Heart left ventricle (tissue), 16 donors: ENCODE measurements around the gene PRDX5. TPM values are rescaled to one million over a fixed set of nuclear protein-coding genes. Genes with fewer than 3 reads are reported as not detected.
A peak's percentile ranks its signal among the peaks of the same experiment; 100 is the strongest.

Experiments
- ATAC-seq, 4 donors: fragments of 200-7000 bp; cut with Tn5 transposase; one replicate each; pipeline ENCODE4 v1.9.1; 2020 to 2022; ENCODE audit warnings: moderate library complexity in 4 of 4, mild to moderate bottlenecking in 3 of 4, moderate number of reproducible peaks in 1 of 4
- DNase-seq, 5 donors: peaks; one replicate each; pipeline ENCODE4 v3.0.0-alpha.2; 2020
- H3K27ac ChIP-seq, 12 donors: fragments of 200-600 bp; sonication (generic) in 4 of 12; one replicate each; pipeline versions ENCODE4 v1.5.0 to v1.8.0; 2016 to 2022; ENCODE audit warnings: mild to moderate bottlenecking in 2 of 12
- H3K27me3 ChIP-seq, 9 donors: fragments of 200-600 bp; sonication (generic) in 2 of 9; one replicate each; pipeline versions ENCODE4 v1.5.1 to v1.8.0; 2016 to 2022; ENCODE audit warnings: mild to moderate bottlenecking in 3 of 9
- H3K36me3 ChIP-seq, 9 donors: fragments of 200-600 bp; sonication (generic) in 2 of 9; one replicate each; pipeline versions ENCODE4 v1.5.0 to v1.8.0; 2018 to 2022; ENCODE audit warnings: mild to moderate bottlenecking in 2 of 9
- H3K4me1 ChIP-seq, 12 donors: fragments of 200-600 bp; sonication (generic) in 4 of 12; one replicate each; pipeline versions ENCODE4 v1.5.0 to v1.8.0; 2016 to 2022; ENCODE audit warnings: mild to moderate bottlenecking in 3 of 12
- H3K4me3 ChIP-seq, 12 donors: fragments of 200-600 bp; sonication (generic) in 4 of 12; one replicate each; pipeline versions ENCODE4 v1.5.0 to v1.8.0; 2017 to 2022; ENCODE audit warnings: mild to moderate bottlenecking in 9 of 12, moderate library complexity in 4 of 12
- H3K9me3 ChIP-seq, 12 donors: fragments of 200-600 bp; sonication (generic) in 4 of 12; one replicate each; pipeline versions ENCODE4 v1.5.0 to v1.8.0; 2016 to 2022; ENCODE audit warnings: mild to moderate bottlenecking in 1 of 12
- POLR2A ChIP-seq, 2 donors: fragments of 450-650 bp; IDR thresholded peaks; one replicate each; pipeline ENCODE4 v1.6.1; 2017; ENCODE audit warnings: antibody characterized with exemption in 2 of 2, mild to moderate bottlenecking in 2 of 2, moderate library complexity in 2 of 2
- WGBS, 4 donors: extraction: QIAGEN DNeasy Blood & Tissue Kit in 2 of 4; methylation state at CpG; one replicate each; pipeline versions ENCODE4 v1.1.5 to v1.1.7; 2013 to 2018; 5-methylcytosine and 5-hydroxymethylcytosine counted together
- intact Hi-C, 10 donors: fragments of 100-400 bp; cut with DNase I; formaldehyde crosslinking; loops; one replicate each; pipeline versions ENCODE4 v1.11.1 to v1.14.2; 2022
- polyA plus RNA-seq, 2 donors: library from polyadenylated mRNA; stranded (reverse); fragments of 200-250 nt; gene quantifications; one replicate each; pipeline ENCODE4 v1.2.3, GENCODE V29; 2013
- total RNA-seq, 9 donors: library from RNA; depleted of rRNA in 2 of 9; stranded (reverse); fragments of >200 nt in 2 of 9; fragmentation: NEBNext Ultra II Directional in 3 of 9; extraction: Animal tissue kit (Norgen Biotek cat#: 25700) in 3 of 9; gene quantifications; one replicate each; pipeline versions ENCODE4 v1.1.0 to v1.2.4, GENCODE V29; 2016 to 2023
- TF ChIP-seq, protein P1 (sequence below), 12 donors: fragments of 200-600 bp; sonication (generic) in 4 of 12; IDR thresholded peaks; one replicate each; pipeline versions ENCODE4 v1.5.0 to v1.8.0; 2018 to 2022; ENCODE audit warnings: antibody characterized with exemption in 12 of 12, mild to moderate bottlenecking in 5 of 12
- donor health status: ischemic (EF 13 %, LVEDD 7.1; RV severe dilation, severe dysfunction).
- donor health status: healthy with polysubstance abuse.
- donor health status: DM: no; HTN: yes; CAD: no.
- donor health status: DM: no; HTN: no; CAD: no.
- donor health status: ischemic (EF 25% LVEDD 6.9; RV normal size, moderate dysfunction).
- donor health status: ischemic (EF 25% LVEDD 5.7; RV mildly dilated, moderate dysfunction).
- donor health status: healthy.
- donor health status: DM: yes; HTN: yes; CAD: no.
- donor health status: ischemic (EF 35%, LVEDD 5.7; RV mildly dilated, moderate dysfunction).
- donor health status: nonischemic (EF 11% LVEDD 7.7; RV severe dilation, severe dysfunction).
- donor health status: DM: yes; HTN: yes; CAD: no.
- donor health status: PGD.
- donor health status: ischemic (EF 29% LVEDD 5.4; RV normal size, mild dysfunction).
- donor health status: nonischemic (EF 23%, LVEDD 6.1; RV moderate dilation, normal function).

PRDX5 gene
- total and polyA plus RNA-seq, 11 donors = 220 to 882 (median 294) TPM

DNA sequence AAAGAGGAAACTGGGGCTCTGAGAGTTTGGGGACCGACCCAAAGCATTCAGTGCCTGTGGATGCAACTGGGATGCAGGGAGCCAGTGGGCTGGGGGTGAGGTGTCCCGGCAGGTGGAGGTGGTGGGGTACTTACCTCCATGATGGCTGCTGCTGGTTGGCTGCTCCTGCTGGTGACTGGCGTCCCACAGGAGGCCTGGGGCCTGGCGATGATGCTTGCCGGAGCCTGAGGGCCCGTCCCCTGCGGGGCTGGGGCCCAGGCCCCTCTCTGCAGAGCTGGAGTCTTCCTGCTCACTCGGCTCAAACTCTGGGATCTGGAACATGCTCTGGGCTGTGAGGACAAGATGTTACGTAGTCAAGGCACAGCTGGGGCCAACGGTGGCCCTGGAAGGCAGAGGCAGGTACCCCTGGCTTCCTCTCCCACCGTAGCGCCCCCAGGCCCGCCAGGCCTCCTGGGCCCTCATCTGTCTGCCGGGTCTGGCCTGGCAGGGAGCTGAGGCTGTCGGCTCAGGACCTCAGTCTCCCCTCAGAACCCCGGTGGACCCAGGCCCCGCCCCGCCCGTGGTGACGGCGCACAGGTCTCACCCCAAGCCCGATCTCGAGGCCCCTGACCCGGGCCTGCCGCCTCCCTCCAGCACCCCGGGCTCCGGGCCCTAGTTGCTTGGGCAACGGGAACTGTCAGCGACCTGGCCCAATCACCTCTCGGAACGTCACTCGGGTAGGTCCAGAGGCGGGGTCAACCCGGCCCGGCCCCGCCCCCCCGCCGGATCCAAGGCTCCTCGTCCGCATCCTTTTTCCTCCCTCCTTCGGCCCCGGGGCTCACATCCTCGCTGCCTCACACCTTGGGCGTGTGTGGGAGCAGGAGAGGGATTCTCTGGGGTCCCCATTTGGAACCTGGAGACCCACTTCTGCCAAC lies 33.6 kb upstream of the PRDX5 start, which contains the start of gene BAD:
TSS of gene BAD (minus strand) at position 618 of the 914 bp plus-strand sequence. CDS start at position 321, 297 bp downstream.
- H3K9me3 ChIP-seq = no peaks in the 10 kb centered on the region
- no peaks in the 10 kb centered on the region for H3K27me3 ChIP-seq
- DNase-seq (peak; percentile 96 to 97 (median 96)), ATAC-seq (peak; percentile 92 to 97 (median 93))
- peak in 1 of 2 donors; percentile 72 for TF ChIP-seq POLR2A (IDR thresholded peaks at IDR 0.05)
- TF ChIP-seq, protein P1, sequence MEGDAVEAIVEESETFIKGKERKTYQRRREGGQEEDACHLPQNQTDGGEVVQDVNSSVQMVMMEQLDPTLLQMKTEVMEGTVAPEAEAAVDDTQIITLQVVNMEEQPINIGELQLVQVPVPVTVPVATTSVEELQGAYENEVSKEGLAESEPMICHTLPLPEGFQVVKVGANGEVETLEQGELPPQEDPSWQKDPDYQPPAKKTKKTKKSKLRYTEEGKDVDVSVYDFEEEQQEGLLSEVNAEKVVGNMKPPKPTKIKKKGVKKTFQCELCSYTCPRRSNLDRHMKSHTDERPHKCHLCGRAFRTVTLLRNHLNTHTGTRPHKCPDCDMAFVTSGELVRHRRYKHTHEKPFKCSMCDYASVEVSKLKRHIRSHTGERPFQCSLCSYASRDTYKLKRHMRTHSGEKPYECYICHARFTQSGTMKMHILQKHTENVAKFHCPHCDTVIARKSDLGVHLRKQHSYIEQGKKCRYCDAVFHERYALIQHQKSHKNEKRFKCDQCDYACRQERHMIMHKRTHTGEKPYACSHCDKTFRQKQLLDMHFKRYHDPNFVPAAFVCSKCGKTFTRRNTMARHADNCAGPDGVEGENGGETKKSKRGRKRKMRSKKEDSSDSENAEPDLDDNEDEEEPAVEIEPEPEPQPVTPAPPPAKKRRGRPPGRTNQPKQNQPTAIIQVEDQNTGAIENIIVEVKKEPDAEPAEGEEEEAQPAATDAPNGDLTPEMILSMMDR (IDR thresholded peaks at IDR 0.05) = no peak
- 3 to 9% (median 4%) methylated on average over 10 to 44 of the region's 44 CpGs for WGBS, 4 donors
- H3K4me1 ChIP-seq = peaks cover 4 to 47% (median 24%) of the 10 kb centered on the region in 12 donors
- peak within 1 kb of the TSS; percentile 40 to 96 (median 78) for H3K4me3 ChIP-seq
- peaks cover 0 to 19% (median 2%) of the 10 kb centered on the region in 9 donors for H3K36me3 ChIP-seq
- peak within 1 kb of the TSS; percentile 94 to 99 (median 98) for H3K27ac ChIP-seq
- intact Hi-C loops = loop anchor here in 1 of 10 donors (1.0 kb wide), 1 partner anchor 43 kb away; the partner anchor contains the start of gene FKBP2

DNA sequence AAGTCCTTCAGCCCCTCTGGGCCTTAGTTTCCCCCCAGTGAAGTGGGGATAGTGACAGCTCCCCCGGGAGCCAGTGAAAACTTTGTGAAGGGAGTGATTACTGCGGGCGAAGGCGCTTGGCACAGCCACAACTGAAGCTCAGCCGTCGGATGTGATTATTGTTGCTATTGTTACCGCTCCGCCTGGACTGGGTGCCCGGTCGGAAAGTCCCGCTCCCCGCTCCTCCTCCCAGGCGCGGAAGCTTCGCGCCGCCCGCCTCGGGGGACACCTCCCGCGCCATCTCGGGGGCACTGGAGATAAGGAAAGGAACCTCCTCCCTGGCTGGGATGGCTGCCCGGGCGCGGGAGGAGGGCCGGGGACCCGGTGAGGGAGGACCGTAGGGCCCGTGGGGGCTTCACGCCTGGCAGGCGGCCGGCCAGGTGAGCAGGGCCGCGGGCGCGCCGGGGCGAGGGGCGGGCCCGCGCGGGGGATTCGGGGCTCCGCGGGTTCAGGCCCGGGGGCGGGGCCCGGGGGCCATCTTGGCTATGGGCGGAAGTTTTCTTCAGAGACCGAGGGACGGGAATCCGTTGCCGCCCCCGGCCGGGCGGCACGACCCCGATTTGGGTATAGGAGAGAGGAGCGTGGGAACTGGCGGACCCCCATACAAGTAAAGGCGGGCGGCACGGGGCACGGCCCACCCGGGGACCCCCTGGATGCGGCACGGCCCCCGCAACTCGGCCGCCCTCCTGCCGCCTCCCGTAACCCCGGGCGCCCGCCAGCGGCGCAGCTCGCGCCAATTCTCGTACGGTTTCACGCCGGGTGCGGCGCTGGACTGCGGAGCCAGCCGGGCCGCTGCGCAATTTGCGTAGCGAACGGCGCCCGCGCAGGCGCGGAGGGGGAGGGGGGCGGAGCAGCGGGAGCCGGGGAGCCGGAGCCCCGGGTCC lies 32.7 kb upstream of the PRDX5 start, which contains the start of gene GPR137:
TSS of gene GPR137 (plus strand) at position 887 of the 923 bp plus-strand sequence. CDS start 677 bp downstream, outside the sequence.
- Histone ChIP-seq H3K27ac (peak within 1 kb of the TSS; percentile 94 to 99 (median 98)), H3K27me3 (peaks cover 0 to 2% (median 0%) of the 10 kb centered on the region in 9 donors), H3K36me3 (peaks cover 0 to 19% (median 2%) of the 10 kb centered on the region in 9 donors), H3K9me3 (no peaks in the 10 kb centered on the region), H3K4me1 (peaks cover 4 to 47% (median 24%) of the 10 kb centered on the region in 12 donors), H3K4me3 (peak within 1 kb of the TSS; percentile 40 to 96 (median 78))
- intact Hi-C loops = loop anchor here in 4 of 10 donors (1.0 kb wide), 4 partner anchors 14 to 44 kb away; partner anchors contain the start of gene FKBP2 (in 1 of the 4)
- TF ChIP-seq, protein P1 (IDR thresholded peaks at IDR 0.05) = no peak
- peak in 1 of 2 donors; percentile 52 for TF ChIP-seq POLR2A (IDR thresholded peaks at IDR 0.05)
- DNase-seq = peak; percentile 89 to 93 (median 90)
- ATAC-seq = peak; percentile 22 to 82 (median 68)
- WGBS, 4 donors = 0 to 3% (median 1%) methylated on average over 18 to 102 of the region's 102 CpGs

DNA sequence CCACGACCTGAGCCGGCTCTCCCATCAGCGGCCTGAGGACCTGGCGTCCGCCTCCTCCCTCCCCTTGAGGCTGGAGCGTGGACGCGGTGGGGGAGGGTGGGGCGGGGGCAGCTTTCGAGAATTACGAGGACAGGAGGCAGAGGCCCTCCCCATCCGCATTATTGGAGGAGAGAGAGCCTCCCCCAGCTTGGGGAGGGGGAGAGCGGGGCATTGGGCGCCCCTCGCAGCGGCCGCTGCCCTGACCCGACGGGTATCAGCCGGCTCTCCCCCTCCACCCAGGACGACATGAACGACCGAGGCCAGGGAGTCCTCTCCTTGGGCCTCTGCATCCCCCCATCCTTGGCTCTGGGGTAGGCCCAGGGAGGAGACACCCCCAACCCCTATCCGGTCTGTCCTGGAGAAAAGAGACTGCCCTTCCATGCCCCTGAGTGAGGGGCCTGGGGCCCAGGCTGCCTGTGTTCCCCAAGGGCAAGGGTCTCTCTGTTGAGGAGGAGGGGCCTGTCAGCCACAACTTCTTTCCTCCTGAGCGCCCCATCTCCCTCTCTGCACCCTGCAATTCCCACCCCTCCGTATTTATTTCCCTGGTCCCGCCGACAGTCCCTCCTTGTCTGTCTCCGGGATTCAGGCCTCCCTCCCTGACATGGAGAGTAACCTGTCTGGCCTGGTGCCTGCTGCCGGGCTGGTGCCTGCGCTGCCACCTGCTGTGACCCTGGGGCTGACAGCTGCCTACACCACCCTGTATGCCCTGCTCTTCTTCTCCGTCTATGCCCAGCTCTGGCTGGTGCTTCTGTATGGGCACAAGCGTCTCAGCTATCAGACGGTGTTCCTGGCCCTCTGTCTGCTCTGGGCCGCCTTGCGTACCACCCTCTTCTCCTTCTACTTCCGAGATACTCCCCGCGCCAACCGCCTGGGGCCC lies 31.8 kb upstream of the PRDX5 start:
- H3K27me3 ChIP-seq = peaks cover 2 to 11% (median 7%) of the 10 kb centered on the region in 9 donors
- 27 to 61% (median 29%) methylated on average over 17 to 40 of the region's 40 CpGs for WGBS, 4 donors
- TF ChIP-seq, protein P1 (IDR thresholded peaks at IDR 0.05) = no peak
- TF ChIP-seq POLR2A (IDR thresholded peaks at IDR 0.05) = no peak
- H3K4me1 ChIP-seq = peaks cover 4 to 46% (median 23%) of the 10 kb centered on the region in 12 donors
- ATAC-seq (peak in 1 of 4 donors; percentile 1), DNase-seq (no peak)
- H3K36me3 ChIP-seq = peaks cover 0 to 14% (median 0%) of the 10 kb centered on the region in 9 donors
- H3K27ac ChIP-seq = peak overlapping the region; percentile 94 to 99 (median 98)
- intact Hi-C loops = loop anchor here in 4 of 10 donors (1.0 kb wide), 3 partner anchors 15 to 18 kb away; no protein-coding TSS in a partner anchor
- H3K9me3 ChIP-seq = no peaks in the 10 kb centered on the region
- H3K4me3 ChIP-seq = peak overlapping the region; percentile 40 to 96 (median 78)
